Upper lobe of left lung (tissue), 4 donors: ENCODE results near the gene WDR5B.

Experiments used
- POLR2A ChIP-seq, 4 donors: fragments of 450-650 bp; IDR thresholded peaks; one replicate each; pipeline ENCODE4 v1.5.1; 2016 to 2017; ENCODE audit warnings: antibody characterized with exemption in 4 of 4, mild to moderate bottlenecking in 2 of 4
- TF ChIP-seq, protein P1 (sequence below), 6 experiments: fragments of 450-650 bp in 4 of 6; fragments of 200-600 bp in 2 of 6; sonication (generic) in 2 of 6; IDR thresholded peaks; one replicate each; pipeline ENCODE4 v1.5.1; 2016 to 2019; ENCODE audit warnings: antibody characterized with exemption in 6 of 6

DNA sequence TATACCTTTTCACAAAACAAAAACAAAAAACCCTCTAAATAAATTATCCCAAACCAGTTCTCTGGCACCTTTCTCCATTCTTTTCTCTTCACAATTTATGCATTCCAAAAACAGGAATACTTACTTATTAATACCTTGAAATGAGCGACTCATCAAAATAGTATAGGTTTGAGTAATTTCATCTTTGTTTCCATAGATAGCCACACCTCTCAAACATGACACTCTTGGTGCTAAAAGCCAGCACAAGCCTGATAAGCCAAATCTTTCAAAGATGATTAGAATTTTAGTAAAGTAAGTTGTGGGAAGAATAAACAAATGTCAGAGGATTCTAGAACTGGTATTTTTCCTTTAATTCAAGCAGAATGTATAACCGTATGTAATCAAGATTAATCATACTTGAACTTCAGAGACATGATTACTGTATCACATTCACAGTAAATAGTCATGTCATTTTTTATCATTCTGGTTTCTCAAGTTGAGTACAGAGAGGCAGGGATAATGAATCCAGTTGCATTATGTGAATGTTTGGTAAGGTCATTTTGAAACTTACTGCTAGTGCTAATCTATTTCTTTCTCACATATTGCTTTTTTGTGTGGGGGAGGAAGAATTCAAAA lies 12.1 kb upstream of the WDR5B start:
- TF ChIP-seq, protein P1, sequence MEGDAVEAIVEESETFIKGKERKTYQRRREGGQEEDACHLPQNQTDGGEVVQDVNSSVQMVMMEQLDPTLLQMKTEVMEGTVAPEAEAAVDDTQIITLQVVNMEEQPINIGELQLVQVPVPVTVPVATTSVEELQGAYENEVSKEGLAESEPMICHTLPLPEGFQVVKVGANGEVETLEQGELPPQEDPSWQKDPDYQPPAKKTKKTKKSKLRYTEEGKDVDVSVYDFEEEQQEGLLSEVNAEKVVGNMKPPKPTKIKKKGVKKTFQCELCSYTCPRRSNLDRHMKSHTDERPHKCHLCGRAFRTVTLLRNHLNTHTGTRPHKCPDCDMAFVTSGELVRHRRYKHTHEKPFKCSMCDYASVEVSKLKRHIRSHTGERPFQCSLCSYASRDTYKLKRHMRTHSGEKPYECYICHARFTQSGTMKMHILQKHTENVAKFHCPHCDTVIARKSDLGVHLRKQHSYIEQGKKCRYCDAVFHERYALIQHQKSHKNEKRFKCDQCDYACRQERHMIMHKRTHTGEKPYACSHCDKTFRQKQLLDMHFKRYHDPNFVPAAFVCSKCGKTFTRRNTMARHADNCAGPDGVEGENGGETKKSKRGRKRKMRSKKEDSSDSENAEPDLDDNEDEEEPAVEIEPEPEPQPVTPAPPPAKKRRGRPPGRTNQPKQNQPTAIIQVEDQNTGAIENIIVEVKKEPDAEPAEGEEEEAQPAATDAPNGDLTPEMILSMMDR (IDR thresholded peaks at IDR 0.05): no peak
- TF ChIP-seq POLR2A (IDR thresholded peaks at IDR 0.05): no peak
